B cell (primary cell): ENCODE results near the gene RPS6KL1.

ENCODE experiments used
- EZH2 ChIP-seq: IDR thresholded peaks from 2 replicates; pipeline ENCODE4 v1.6.1; 2012; ENCODE audit warnings: borderline replicate concordance, low read depth, mild to moderate bottlenecking, moderate library complexity, low read length; ENCODE audit not compliant: insufficient read depth, poor library complexity, severe bottlenecking
- TF ChIP-seq, protein P1 (sequence below): fragments of 200-600 bp; IDR thresholded peaks from one replicate; pipeline ENCODE4 v1.8.0; 2022; ENCODE audit warnings: antibody characterized with exemption, mild to moderate bottlenecking

DNA sequence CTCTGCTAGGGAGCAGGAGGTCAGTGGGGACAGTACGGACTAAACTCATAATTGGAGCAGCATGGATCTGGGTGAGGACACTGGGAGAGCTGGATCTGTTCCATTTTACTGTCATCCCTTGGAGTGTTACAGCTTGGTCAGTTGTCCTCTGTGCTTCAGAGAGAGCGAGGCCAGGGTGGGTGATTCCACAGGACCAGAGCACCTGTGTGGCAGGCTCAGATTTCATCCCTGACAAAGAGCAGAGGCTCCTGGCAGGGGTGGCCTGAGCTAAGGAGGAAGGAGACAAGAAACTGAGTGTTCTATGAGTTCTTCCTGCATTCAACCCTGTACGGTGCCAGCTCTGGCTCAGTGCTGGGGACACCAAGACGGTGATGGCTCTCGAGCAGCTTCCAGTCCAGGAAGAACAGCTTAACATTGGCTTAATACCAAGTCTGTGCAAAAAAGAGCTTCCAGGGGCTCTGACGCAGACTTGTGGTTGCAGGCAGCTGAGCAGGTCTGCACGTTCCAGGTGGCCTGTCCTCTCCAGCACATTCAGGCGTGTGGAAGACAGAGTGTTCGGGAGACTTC is 40.7 kb upstream of the RPS6KL1 start:
- TF ChIP-seq, protein P1, sequence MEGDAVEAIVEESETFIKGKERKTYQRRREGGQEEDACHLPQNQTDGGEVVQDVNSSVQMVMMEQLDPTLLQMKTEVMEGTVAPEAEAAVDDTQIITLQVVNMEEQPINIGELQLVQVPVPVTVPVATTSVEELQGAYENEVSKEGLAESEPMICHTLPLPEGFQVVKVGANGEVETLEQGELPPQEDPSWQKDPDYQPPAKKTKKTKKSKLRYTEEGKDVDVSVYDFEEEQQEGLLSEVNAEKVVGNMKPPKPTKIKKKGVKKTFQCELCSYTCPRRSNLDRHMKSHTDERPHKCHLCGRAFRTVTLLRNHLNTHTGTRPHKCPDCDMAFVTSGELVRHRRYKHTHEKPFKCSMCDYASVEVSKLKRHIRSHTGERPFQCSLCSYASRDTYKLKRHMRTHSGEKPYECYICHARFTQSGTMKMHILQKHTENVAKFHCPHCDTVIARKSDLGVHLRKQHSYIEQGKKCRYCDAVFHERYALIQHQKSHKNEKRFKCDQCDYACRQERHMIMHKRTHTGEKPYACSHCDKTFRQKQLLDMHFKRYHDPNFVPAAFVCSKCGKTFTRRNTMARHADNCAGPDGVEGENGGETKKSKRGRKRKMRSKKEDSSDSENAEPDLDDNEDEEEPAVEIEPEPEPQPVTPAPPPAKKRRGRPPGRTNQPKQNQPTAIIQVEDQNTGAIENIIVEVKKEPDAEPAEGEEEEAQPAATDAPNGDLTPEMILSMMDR = no peak
- TF ChIP-seq EZH2 = no peak
